CD4-positive, alpha-beta T cell treated with Interleukin-6 for 4 hours (primary cell): ENCODE data around the gene DNAH10.

ENCODE experiments used
- DNase-seq: peaks from one replicate; pipeline ENCODE4 v3.0.0-alpha.2; 2020; ENCODE audit warnings: mixed read lengths

The DNAH10 gene, protein sequence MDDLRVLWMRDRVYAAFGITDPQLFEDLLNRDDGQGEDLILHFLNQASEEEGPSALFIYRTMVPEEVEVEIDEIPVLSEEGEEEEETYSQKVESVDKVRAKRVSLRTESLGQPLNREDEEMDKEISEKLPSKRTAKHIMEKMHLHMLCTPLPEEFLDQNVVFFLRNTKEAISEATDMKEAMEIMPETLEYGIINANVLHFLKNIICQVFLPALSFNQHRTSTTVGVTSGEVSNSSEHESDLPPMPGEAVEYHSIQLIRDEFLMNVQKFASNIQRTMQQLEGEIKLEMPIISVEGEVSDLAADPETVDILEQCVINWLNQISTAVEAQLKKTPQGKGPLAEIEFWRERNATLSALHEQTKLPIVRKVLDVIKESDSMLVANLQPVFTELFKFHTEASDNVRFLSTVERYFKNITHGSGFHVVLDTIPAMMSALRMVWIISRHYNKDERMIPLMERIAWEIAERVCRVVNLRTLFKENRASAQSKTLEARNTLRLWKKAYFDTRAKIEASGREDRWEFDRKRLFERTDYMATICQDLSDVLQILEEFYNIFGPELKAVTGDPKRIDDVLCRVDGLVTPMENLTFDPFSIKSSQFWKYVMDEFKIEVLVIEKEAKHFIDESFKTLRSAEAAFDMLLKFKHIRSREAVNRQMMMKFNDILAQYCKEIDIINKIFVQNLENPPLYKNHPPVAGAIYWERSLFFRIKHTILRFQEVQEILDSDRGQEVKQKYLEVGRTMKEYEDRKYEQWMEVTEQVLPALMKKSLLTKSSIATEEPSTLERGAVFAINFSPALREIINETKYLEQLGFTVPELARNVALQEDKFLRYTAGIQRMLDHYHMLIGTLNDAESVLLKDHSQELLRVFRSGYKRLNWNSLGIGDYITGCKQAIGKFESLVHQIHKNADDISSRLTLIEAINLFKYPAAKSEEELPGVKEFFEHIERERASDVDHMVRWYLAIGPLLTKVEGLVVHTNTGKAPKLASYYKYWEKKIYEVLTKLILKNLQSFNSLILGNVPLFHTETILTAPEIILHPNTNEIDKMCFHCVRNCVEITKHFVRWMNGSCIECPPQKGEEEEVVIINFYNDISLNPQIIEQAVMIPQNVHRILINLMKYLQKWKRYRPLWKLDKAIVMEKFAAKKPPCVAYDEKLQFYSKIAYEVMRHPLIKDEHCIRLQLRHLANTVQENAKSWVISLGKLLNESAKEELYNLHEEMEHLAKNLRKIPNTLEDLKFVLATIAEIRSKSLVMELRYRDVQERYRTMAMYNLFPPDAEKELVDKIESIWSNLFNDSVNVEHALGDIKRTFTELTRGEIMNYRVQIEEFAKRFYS (N-terminal part only)

DNA sequence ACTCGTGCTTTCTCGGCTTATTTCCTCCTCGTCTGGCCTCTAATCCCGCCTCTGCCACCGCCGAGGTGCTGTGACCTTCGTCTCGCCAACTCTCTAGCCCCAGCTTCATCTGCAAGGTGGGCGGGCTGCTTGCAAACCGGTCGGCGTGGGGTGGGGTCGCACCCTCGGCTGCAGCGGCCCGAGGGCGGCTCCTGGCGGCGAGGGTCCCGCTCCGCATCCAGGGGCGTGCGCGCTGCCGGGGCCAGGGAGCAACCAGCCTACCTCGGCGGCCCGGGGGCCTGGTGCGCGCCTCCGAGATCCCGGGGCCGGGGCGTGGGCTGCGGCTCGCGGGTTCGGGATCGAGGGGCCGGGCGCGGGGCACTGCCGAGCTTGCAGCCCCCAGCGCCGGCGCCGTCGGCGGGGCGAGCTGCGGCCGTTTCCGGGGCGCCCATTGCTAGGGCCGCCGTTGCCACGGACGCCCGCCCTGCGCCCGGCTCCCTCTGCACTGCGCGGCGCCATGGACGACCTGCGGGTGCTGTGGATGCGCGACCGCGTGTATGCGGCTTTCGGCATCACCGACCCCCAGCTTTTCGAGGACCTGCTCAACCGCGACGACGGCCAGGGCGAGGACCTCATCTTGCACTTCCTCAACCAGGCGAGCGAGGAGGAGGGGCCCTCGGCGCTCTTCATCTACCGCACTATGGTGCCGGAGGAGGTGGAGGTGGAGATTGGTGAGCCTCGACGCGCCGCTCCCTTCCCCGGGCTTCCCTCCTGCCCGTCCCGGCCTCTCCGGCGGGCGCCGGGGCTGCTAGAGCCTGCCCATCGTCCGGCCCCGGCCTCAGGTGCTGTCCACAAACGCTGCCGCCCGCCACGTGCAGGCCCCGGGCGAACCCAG, at the start of gene DNAH10:
Gene DNAH10 (plus strand): TSS at position 461 of the 874 bp plus-strand sequence. CDS start 36 bp downstream, at position 497.
- peak; percentile 44 for DNase-seq

DNA sequence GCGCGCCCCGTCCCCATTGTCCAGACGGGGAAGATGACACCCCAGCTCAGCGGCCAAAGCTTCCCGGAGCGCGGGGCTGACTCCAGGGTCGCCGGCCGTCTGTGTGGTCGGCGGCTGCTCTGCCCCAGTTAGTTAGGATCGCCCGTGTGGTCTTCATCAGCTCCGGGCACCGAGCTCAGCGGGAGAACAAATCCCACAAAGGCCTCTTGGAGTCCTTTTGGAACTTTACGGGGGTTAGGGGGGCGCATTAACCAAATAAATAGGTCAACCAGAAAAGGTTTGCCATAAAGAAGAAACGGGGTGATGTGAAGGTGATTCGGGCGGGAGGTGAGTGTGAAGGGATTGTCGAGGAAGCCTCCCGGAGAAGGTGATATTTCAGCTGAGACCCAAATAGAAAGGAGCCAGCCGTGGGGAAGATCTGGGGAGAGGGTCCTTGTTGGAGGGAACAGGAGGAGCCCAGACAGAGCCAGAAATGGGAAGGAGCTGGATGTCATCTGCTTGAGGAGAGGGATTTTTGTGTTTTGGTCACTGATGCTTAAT, 49.3 kb upstream of the DNAH10 start:
- no peak for DNase-seq

DNA sequence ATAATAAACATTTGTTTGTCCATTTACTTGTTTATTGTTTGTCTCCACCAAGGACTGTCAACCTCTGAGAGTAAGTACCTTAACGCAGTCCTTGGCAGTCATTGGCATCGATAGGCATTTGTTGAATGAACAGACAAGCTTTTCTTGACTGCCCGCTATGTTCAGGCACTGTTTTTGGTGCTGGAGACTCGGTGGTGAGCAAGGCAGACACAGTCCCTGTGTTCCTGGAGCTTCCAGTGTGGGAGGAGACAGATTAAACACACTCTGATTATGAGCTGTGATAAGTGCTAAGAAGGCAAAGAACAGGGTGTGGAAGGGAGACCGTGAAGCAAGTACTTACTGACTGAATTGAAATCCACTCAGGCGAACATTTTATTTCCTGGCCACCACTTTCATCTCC, 48.7 kb upstream of the DNAH10 start:
- DNase-seq = no peak

DNA sequence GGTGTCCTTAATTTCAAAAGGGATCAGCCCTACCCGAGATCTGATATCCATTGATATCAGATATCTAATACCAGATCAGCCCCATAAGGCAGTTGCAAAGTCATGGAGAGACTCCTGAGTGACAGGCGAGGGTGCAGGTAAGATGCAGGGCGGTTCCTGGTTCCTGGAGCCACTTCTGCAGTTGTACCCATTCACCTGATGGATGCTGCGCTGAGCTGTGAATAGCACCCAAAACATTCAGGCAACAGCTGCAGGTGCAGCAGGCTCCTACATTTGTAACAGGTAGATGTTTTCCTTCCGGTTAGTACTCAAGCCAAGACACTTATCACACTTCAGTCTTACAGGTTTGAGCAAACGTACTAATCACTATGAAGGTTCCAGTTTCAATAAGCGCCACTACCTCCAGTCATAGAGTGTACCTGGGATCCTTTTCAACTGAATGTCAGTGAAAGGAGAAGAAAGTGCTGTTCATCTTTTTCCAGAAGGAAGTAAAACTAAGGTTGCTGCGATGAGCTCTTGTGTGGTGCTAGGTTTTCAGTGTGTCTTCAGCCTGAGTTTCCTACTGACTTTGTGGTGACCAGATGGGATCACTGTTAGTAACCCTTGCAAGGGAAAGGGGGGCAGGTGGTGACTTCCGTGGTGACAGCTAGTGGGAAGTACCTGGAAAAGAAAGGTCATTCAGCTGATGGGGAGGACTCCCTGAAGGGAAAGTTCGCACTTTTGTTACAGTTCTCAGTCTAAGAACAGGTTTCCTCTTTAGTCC, 48.1 kb upstream of the DNAH10 start:
- peak; percentile 21 for DNase-seq

DNA sequence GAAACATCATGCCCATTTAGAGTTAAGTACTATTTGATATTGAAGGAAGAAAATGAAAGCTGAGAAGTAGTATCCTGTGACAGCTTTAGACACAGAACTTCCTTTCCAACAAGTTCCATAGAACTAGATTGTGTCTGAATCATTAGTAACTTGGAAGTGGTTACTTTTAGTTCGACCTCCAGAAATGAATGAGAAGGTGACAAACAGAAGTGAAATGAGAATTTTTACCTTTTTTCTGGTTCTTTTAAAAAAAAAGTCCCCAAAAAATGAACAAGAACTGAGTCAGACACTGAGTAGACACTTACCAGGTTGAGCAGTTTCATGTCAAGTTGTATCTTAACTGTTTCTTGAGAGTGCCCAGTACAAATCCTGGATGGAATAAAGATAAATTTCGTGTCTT, 46.9 kb upstream of the DNAH10 start:
- DNase-seq = no peak

DNA sequence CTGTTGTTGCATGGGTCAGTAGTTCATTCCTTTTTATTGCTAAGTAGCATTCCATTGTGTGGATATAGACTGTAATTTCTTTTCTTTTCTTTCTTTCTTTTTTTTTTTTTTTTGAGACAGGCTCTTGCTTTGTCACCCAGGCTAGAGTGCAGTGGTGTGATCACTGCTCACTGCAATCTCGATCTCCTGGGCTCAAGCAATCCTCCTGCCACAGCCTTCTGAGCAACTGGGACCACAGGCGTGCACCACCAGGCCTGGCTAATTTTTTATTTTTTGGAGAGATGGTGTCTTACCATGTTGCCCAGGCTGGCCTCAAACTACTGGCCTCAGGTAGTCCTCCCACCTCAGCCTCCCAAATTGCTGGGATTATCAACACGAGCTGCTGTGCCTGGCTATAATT, 44.8 kb upstream of the DNAH10 start:
- no peak for DNase-seq

DNA sequence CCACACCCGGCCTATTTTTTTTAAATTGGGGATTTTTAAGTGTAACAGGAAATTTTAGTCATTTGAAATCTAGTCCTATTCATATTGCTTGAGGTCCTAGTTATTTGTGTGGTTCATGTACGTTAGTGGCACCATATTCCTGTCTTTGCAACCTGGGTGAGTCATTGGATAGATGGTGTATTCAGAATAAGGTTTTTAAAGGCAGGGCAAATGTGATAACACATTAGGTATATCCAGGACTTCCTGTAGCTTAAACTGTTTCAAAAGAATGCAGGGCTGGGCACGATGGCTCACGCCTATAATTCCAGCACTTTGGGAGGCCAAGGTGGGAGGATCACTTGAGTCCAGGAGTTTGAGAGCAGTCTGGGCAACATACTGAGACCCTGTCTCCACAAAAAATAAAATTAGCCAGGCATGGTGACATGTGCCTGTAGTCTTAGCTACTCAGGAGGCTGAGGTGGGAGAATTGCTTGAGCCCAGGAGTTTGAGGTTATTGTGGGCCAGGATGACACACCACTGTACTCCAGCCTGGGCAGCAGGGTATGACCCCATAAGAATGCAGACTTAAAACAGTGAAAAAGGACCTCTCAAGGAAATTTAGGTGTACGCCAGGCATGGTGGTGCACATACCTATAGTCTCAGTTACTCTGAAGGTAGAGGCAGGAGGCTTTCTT, 41.8 kb upstream of the DNAH10 start:
- DNase-seq = no peak

DNA sequence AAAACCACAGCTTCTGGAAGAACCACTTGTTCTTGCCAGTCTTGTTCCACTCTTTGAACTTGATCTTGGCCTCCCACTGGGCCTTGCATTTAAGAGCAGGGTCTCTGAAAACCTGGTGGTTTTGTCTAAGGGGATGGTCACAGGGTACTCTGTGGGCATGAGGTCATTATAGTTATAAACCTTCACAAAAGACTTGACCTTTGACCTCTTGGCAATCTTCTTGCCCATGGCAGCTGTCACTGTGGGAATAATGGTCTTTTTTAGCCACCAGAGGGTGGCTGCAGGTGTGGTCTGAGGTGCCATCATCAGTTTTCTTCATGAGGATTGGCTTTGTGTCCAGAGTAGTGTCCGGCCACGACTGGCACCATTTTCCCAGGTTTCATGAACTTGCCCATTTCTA, 40.9 kb upstream of the DNAH10 start:
- no peak for DNase-seq

DNA sequence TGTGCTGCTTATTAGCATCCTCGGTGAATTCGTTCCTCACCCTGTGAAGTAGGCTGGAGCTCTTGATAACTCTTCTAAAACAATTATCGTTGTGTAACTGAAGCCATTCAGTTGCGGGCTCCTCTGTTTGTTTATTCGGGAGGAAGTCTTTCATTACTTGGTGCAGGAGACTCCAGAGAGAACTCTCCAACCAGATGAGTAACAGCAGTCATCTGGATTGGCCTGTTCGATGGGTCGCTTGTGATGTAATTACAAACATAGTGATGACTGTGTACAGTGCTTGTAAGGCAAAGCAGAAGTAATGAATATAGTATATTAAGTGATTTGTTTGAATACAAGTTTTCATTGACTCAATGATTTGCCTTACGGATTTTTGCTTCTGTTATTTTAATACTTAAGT, 39.1 kb upstream of the DNAH10 start:
- no peak for DNase-seq

DNA sequence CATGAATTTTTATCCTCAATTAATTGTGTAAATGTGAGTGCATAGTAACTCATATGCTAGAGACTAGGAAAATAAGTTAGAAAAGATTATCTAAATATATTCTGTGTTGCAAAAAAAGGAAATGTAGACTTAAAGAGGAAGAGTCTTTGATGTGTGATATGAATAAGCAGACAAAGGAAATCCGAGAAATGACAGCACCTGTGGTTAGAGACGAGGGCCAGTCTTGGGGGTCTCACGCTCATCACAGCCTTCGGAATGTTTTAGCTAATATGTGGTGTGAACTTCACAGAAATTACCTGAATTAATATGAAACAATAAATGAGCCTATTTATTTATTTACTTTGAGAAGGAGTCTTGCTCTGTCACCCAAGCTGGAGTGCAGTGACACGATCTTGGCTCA, 38.3 kb upstream of the DNAH10 start:
- DNase-seq = peak; percentile 14

DNA sequence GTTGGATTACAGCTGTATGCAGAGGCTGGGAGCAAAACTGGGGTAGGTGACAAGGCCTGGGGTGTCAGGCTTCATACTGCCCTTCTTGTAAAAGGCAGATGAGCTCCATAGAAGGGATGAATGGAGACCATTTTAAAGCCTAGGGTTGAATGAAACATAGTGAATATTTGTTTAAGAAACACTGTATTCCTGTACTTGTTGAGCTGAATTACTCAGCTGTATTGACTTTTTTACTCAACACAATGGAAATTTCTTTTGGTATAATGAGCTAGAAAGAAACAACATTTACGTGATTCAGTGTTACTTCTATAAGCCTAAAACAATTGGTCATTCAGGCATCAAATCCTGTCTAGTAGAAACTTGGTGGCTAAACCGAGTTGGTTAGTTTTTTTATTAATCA, 35.9 kb upstream of the DNAH10 start:
- DNase-seq = no peak

DNA sequence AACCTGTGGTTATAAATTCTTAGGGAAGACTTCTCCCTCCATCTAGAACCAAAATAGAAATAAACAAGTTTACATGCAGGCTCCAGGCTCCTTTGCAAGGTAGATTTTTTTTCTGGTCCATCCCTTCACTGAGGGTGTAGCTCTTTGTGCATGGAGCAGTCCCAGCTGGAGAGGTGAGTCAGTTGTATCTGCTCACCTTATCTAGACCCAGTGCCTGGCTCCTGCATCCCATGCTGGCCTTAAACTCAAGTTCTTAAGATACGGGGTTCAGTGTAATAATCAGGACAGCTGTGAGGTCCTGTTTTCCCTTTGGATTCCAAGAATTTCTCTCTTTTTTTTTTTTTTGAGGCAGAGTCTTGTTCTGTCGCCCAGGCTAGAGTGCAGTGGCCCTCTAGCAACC, 35.1 kb upstream of the DNAH10 start:
- no peak for DNase-seq

DNA sequence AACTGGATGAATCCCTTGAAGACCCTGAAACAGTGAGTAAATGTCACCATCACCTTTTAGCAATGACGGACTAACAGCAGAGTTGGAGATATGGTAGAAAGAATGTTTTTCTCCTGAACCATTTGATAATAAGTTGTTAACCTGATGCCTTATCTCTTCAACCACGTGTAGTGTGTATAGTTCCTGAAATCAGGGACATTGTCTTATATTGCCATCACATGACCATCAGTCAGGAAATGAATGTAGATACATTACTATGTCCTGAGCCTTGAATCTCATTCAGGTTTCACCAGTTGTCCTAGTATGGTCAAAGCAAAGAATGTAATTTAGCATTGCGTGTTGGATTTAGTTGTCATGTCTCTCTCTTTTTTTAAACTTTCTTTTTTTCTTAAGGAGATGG, 34.2 kb upstream of the DNAH10 start:
- DNase-seq = no peak

DNA sequence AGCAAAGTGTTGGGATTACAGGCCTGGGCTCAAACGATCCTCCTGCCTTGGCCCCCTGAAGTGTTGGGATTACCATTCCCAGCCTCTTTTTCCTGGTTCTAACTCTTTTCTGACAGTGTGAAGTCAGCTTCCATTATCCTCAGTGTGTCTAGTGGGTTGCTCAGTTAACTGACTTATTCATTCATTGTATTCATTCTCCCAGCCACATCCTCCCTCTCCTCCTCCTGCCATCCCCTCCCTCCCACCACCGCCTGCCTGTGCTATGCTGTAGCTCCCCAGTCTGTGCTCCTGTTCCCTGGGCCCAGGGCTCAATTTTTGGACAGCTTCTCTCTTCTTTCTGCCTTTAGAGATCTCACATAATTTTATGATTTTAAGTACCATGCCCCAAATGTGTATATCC, 30.5 kb upstream of the DNAH10 start:
- no peak for DNase-seq

DNA sequence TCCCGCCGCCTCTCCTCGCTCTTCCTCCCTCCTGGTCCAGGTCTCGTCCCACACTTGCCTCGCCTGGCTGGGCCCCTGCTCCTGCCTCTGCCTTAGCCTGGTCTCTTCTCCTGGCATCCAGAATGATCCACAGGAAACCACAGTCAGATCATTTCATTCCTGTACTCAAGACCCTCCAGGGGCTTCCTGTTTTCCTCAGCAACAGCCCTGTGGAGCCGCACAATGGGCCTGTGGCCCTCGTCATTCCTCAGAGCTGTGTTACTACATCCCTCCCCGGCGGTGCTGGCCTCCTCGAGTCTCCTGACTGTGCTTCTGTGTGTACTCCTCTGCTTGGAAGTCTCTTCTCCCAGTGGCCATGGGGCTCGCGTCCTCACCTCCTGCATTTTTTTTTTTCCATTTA, 29.9 kb upstream of the DNAH10 start:
- no peak for DNase-seq

DNA sequence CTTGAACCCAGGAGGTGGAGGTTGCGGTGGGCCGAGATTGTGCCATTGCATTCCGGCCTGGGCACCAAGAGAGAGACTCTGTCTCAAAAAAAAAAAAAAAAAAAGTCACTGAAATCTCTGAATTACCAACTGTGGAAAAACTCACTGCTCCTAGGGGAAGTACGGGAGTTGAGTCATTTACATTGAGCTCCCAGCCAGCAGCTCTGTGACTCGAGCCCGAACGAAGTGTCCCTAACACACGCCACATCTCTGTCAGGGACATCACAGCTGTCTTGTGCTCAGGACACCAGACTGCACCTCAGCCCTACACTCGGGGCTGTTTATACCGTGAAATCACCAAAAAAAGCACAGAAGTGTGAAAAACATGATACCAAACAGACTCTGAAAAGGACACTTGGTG, 28.9 kb upstream of the DNAH10 start:
- DNase-seq = no peak

DNA sequence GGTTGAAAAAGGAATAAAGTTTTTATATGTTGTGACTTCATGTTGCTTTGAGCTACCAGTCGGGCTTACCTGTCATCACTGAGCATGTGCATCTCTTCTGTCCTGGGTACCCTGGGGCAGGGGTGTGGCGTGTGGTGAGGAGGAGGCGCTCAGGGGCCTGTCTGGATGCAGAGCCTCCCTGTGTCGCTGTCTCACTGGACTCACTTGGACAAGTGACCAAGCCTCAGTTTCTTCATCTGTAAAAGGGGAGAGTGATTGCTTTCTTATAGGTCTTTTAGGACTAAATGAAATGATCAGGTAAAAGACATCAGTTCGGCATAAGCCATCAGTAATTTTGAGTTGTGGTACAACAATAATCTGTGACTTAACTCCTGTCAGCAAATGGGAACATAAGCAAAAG, 27.8 kb upstream of the DNAH10 start:
- DNase-seq = no peak

DNA sequence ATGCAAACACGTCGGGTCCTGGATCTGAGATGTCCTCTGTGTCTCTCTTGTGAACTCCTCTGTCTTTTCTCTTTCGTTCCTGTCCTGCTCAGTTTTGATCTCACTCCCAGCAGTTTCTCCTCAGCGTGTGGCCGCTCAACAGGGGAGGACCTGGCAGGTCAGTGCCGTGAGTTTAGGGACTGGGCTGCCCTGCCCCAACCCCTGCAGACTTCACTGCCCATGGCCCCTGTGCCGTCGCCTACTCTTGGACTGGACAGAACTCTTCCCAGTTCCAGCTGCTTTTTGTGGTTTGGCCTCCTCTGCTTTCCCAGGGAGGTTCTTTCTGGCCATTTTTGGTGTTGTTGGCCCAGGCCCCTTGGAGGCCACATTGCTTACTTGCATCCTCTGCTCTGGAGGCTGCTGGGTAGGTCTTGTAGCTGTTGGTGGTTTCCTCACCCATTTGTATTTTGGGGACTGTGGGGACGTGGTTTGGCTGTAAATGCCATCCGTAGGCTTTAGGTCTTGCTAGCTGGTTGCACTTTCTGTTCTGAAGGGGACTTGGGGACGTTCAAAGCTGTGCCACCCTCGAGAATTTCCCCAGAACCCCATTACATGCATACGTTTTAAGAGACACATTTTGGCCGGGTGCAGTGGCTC, 20.0 kb upstream of the DNAH10 start:
- DNase-seq = no peak

DNA sequence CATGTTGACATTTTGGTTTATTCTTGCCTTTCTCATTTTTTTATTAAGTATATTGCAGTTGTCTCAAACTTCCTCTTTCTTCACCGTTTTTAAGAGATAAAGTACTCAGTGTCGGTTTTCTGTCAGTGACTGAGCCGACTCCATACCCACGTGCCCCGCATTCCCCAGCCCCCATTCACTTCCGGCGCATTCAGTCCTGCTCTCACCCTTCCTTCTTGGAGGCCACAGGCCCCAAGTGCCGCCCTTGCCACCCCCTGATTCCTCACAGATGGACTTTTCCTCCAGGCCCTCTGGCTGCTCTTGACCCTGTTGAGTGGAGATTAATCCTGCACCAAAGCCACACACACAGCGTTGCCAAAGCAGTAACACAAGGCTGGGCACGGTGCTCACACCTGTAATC, 19.1 kb upstream of the DNAH10 start:
- DNase-seq = peak; percentile 10

DNA sequence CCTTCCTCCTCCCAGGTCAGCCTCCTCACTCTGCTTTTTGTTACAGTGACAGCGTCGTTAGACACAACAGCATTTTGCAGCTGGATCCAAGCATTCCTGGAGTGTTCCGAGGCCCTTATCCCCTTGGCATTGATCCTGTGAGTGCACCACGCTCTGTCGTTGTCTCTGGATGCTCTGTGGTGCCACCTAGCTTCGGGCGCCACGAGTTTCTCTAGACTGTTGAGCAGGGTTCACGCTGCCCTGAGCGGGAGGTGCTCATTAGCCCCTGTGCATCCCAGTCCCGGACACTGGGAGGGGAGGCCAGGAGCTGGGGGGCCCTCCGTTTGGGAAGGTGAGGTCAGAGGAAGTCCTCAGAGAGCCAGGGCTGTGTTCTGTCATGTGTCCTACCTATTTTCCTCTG, 17.3 kb upstream of the DNAH10 start:
- DNase-seq = no peak
